GM12891 (cell line): Measurements from ENCODE around the gene ELF2.
"Not testable (repeated sequence)": the region's sequence is repeated elsewhere in the genome, so short reads cannot be mapped to it uniquely, and the experiment has no call there.

Source experiments
- DNase-seq: peaks from one replicate; pipeline ENCODE4 v3.0.0; 2011; ENCODE audit warnings: low spot score; ENCODE audit not compliant: insufficient read length
- FAIRE-seq: peaks from 2 replicates; lab custom pipeline; 2011; peaks lifted over from hg19 to GRCh38; lab: Jason Lieb, UNC
- PAX5 ChIP-seq: IDR thresholded peaks from 2 replicates; pipeline ENCODE4 v1.6.1; 2011; ENCODE audit warnings: low read length, moderate library complexity, mild to moderate bottlenecking; ENCODE audit not compliant: insufficient read depth, severe bottlenecking
- POLR2A ChIP-seq: IDR thresholded peaks from 2 replicates; pipeline ENCODE4 v1.6.1; 2011; ENCODE audit warnings: low read depth, low read length, control low read depth
- POLR2AphosphoS5 ChIP-seq: IDR thresholded peaks from 2 replicates; pipeline ENCODE4 v1.6.1; 2011; ENCODE audit warnings: low read depth, low read length, control low read depth
- POU2F2 ChIP-seq: IDR thresholded peaks from 2 replicates; pipeline ENCODE4 v1.6.1; 2011; ENCODE audit warnings: low read depth, mild to moderate bottlenecking, control low read depth, low read length, moderate library complexity
- SPI1 ChIP-seq: IDR thresholded peaks from 2 replicates; pipeline ENCODE4 v1.6.1; 2011; ENCODE audit warnings: low read depth, low read length, control low read depth
- TAF1 ChIP-seq: IDR thresholded peaks from 2 replicates; pipeline ENCODE4 v1.6.1; 2011; ENCODE audit warnings: low read depth, low read length, control low read depth

ELF2 gene

GRCh38 chr4:139209470-139210063, 32.5 kb upstream of the ELF2 start:
- TF ChIP-seq POLR2A: no peak
- no peak for TF ChIP-seq POU2F2
- TF ChIP-seq TAF1: no peak
- no peak for TF ChIP-seq PAX5
- TF ChIP-seq POLR2AphosphoS5: no peak
- TF ChIP-seq SPI1: no peak
- DNase-seq (no peak), FAIRE-seq (no peak)

GRCh38 chr4:139208404-139208945, 31.5 kb upstream of the ELF2 start:
- FAIRE-seq: no peak
- TF ChIP-seq POU2F2 (no peak), PAX5 (no peak), TAF1 (no peak), POLR2AphosphoS5 (no peak), SPI1 (no peak), POLR2A (no peak)
- no peak for DNase-seq

- TF ChIP-seq POU2F2 (no peak), SPI1 (no peak), TAF1 (no peak), POLR2A (no peak), PAX5 (no peak), POLR2AphosphoS5 (no peak)
- DNase-seq: no peak
- no peak for FAIRE-seq
Measured at GRCh38 chr4:139207873-139208403, 30.9 kb upstream of the ELF2 start.

- no peak for TF ChIP-seq POU2F2
- no peak for TF ChIP-seq TAF1
- TF ChIP-seq SPI1: no peak
- TF ChIP-seq POLR2AphosphoS5: no peak
- TF ChIP-seq PAX5: no peak
- TF ChIP-seq POLR2A: no peak
- FAIRE-seq: peak; percentile 78
Measured at GRCh38 chr4:139207247-139207646, 30.2 kb upstream of the ELF2 start.

GRCh38 chr4:139202991-139203390, 26.0 kb upstream of the ELF2 start:
- DNase-seq: no peak
- FAIRE-seq: no peak
- TF ChIP-seq POLR2A: no peak
- no peak for TF ChIP-seq POLR2AphosphoS5
- TF ChIP-seq POU2F2: no peak
- no peak for TF ChIP-seq PAX5
- no peak for TF ChIP-seq TAF1
- no peak for TF ChIP-seq SPI1

More at GRCh38 chr4:139207247-139207646, 30.2 kb upstream of the ELF2 start:
- DNase-seq: no peak

GRCh38 chr4:139200506-139200905, 23.5 kb upstream of the ELF2 start:
- DNase-seq (no peak), FAIRE-seq (no peak)
- TF ChIP-seq SPI1: no peak
- TF ChIP-seq POU2F2: no peak
- no peak for TF ChIP-seq POLR2A
- no peak for TF ChIP-seq POLR2AphosphoS5
- no peak for TF ChIP-seq TAF1
- TF ChIP-seq PAX5: no peak

- DNase-seq: no peak
- peak; percentile 28 for FAIRE-seq
Measured at GRCh38 chr4:139200102-139200501, 23.1 kb upstream of the ELF2 start.

GRCh38 chr4:139197214-139197613, 20.2 kb upstream of the ELF2 start:
- FAIRE-seq, DNase-seq: not testable (repeated sequence)

More at GRCh38 chr4:139200102-139200501, 23.1 kb upstream of the ELF2 start:
- TF ChIP-seq SPI1 (no peak), POU2F2 (no peak), PAX5 (no peak)

- FAIRE-seq: no peak
- DNase-seq: no peak
- TF ChIP-seq TAF1: no peak
- TF ChIP-seq SPI1: no peak
- TF ChIP-seq PAX5: no peak
- TF ChIP-seq POLR2A: no peak
- TF ChIP-seq POLR2AphosphoS5: no peak
- no peak for TF ChIP-seq POU2F2
Measured at GRCh38 chr4:139196462-139196861, 19.4 kb upstream of the ELF2 start.

- TF ChIP-seq POLR2AphosphoS5 (no peak), POU2F2 (no peak), TAF1 (no peak), PAX5 (no peak), POLR2A (no peak), SPI1 (no peak)
- DNase-seq (no peak), FAIRE-seq (no peak)
Measured at GRCh38 chr4:139191373-139191772, 14.4 kb upstream of the ELF2 start.

- TF ChIP-seq TAF1 (no peak), POU2F2 (no peak), POLR2AphosphoS5 (no peak), PAX5 (no peak), SPI1 (no peak), POLR2A (no peak)
- FAIRE-seq: no peak
Measured at GRCh38 chr4:139189972-139190371, 13.0 kb upstream of the ELF2 start.

More at GRCh38 chr4:139189972-139190371, 13.0 kb upstream of the ELF2 start:
- no peak for DNase-seq
